Endothelial cell of umbilical vein (primary cell): ENCODE data around the gene SLC25A34. TPM values are rescaled to one million over a fixed set of nuclear protein-coding genes. Genes with fewer than 3 reads are reported as not detected.

Experiments
- BruUV-seq: library from RNA; stranded (reverse); fragments of 400-500 nt; replicated peaks from 2 replicates; lab custom pipeline; 2021; lab: Mats Ljungman, UMichigan
- CTCF ChIA-PET: fragments of 300-600, 350-600 bp; sonication (Branson Sonifier 250); formaldehyde crosslinking; loops from one replicate; lab custom pipeline; 2021; ENCODE audit warnings: antibody characterized with exemption, inconsistent platforms; lab: Charles Lee
- POLR2A ChIA-PET: fragments of 300-600, 350-600 bp; sonication (Branson Sonifier 250); formaldehyde crosslinking; loops from one replicate; lab custom pipeline; 2021; ENCODE audit warnings: antibody characterized with exemption, inconsistent platforms; lab: Charles Lee
- DNase-seq: peaks from one replicate; pipeline ENCODE4 v3.0.0-alpha.2; 2011; ENCODE audit warnings: low read depth, low spot score
- FAIRE-seq: peaks from 2 replicates; lab custom pipeline; 2011; peaks lifted over from hg19 to GRCh38; lab: Jason Lieb, UNC
- H2AFZ ChIP-seq: 2 replicates; pipeline ENCODE4 v1.6.0; 2012; ENCODE audit warnings: low read depth, low read length, control low read depth, inconsistent platforms
- H3K27ac ChIP-seq: 2 replicates; pipeline ENCODE4 v1.5.1; 2011; ENCODE audit warnings: low read depth, mild to moderate bottlenecking, control low read depth, low read length, moderate library complexity; ENCODE audit not compliant: insufficient read depth
- H3K27me3 ChIP-seq, 2 experiments: 2 replicates each; pipeline versions ENCODE4 v1.6.0 to v1.6.1; 2011; ENCODE audit warnings: low read length in 2 of 2, mixed read lengths in 1 of 2; ENCODE audit not compliant: control insufficient read depth in 2 of 2, insufficient read depth in 2 of 2
- H3K36me3 ChIP-seq, 2 experiments: 2 replicates in 1 of 2; 3 replicates in 1 of 2; pipeline ENCODE4 v1.5.1; 2011; ENCODE audit warnings: low read length in 2 of 2, mild to moderate bottlenecking in 1 of 2, moderate library complexity in 1 of 2; ENCODE audit not compliant: control insufficient read depth in 2 of 2, insufficient read depth in 2 of 2; ENCODE audit errors: extremely low read depth in 1 of 2
- H3K4me1 ChIP-seq: 3 replicates; pipeline ENCODE4 v1.5.1; 2011; ENCODE audit warnings: mild to moderate bottlenecking, low read length; ENCODE audit not compliant: control insufficient read depth, insufficient read depth; ENCODE audit errors: extremely low read depth
- H3K4me2 ChIP-seq: 2 replicates; pipeline ENCODE4 v1.6.1; 2011; ENCODE audit warnings: low read length, control low read depth, mixed read lengths; ENCODE audit not compliant: insufficient read depth
- H3K4me3 ChIP-seq, 3 experiments: fragments of 200-600 bp in 1 of 3; sonication (generic), shearing (Covaris generic) in 1 of 3; replicated peaks in 1 of 3; 2 replicates each; pipeline ENCODE4 v1.5.1; 2011 to 2016; ENCODE audit warnings: control low read depth in 3 of 3, low read length in 3 of 3, mild to moderate bottlenecking in 2 of 3, inconsistent platforms in 1 of 3, low read depth in 1 of 3, moderate library complexity in 1 of 3; ENCODE audit not compliant: insufficient read depth in 1 of 3
- H3K79me2 ChIP-seq: 2 replicates; pipeline ENCODE4 v1.6.0; 2012; ENCODE audit warnings: low read length, inconsistent platforms; ENCODE audit not compliant: control insufficient read depth, insufficient read depth
- H3K9ac ChIP-seq: replicated peaks from 2 replicates; pipeline ENCODE3; 2011; ENCODE audit warnings: low read length, control low read depth; ENCODE audit not compliant: insufficient read depth; ENCODE audit errors: extremely low read depth
- H3K9me1 ChIP-seq: replicated peaks from 3 replicates; pipeline ENCODE4 v1.6.0; 2011; ENCODE audit warnings: mild to moderate bottlenecking, low read length; ENCODE audit not compliant: control insufficient read depth, insufficient read depth; ENCODE audit errors: extremely low read depth
- H3K9me3 ChIP-seq: replicated peaks from 2 replicates; pipeline ENCODE4 v1.5.1; 2012; ENCODE audit warnings: low read length, inconsistent platforms; ENCODE audit not compliant: control insufficient read depth, insufficient read depth
- H4K20me1 ChIP-seq: replicated peaks from 2 replicates; pipeline ENCODE3; 2011; ENCODE audit warnings: mild to moderate bottlenecking, low read length; ENCODE audit not compliant: control insufficient read depth, insufficient read depth; ENCODE audit errors: extremely low read depth
- EZH2 ChIP-seq: IDR thresholded peaks from 2 replicates; pipeline ENCODE4 v1.6.1; 2012; ENCODE audit warnings: borderline replicate concordance, low read depth, mild to moderate bottlenecking, moderate library complexity, low read length, inconsistent platforms; ENCODE audit not compliant: severe bottlenecking
- FOS ChIP-seq: IDR thresholded peaks from 2 replicates; pipeline ENCODE4 v1.6.1; 2011; ENCODE audit warnings: mild to moderate bottlenecking, low read length, moderate library complexity, borderline replicate concordance; ENCODE audit not compliant: insufficient read depth
- MYC ChIP-seq: IDR thresholded peaks from one replicate; pipeline ENCODE4 v1.6.1; 2011; ENCODE audit warnings: mild to moderate bottlenecking, low read depth, low read length
- dilution Hi-C: fragments of 300-500 bp; cut with MboI; formaldehyde crosslinking; loops from one replicate; pipeline ENCODE4 v1.15.0; 2019; ENCODE audit warnings: low sequenced_read_pairs; ENCODE audit not compliant: extremely low pct_ligation_motif_present
- intact Hi-C: fragments of 100-400 bp; cut with micrococcal nuclease; formaldehyde crosslinking; loops from one replicate; pipeline ENCODE4 v1.10.0; 2022
- polyA plus RNA-seq, 4 experiments: library from polyadenylated mRNA; depleted of rRNA in 3 of 4; stranded (reverse) in 3 of 4; unstranded in 1 of 4; fragments of >200 nt; gene quantifications; 2 replicates each; pipeline versions ENCODE4 v1.2.1 to v1.2.3, GENCODE V29; 2011 to 2012; ENCODE audit warnings: missing spikeins in 1 of 4
- total RNA-seq: library from RNA; stranded (reverse); gene quantifications from 2 replicates; pipeline ENCODE4 v1.2.3, GENCODE V29; 2021
- TF ChIP-seq, protein P1 (sequence below), 2 donors: IDR thresholded peaks; 1 replicate in 1 of 2; 2 replicates in 1 of 2; pipeline ENCODE4 v1.5.1; 2011; ENCODE audit warnings: low read length in 2 of 2, mild to moderate bottlenecking in 2 of 2, moderate library complexity in 2 of 2, control low read depth in 1 of 2, inconsistent platforms in 1 of 2, low read depth in 1 of 2; ENCODE audit not compliant: insufficient read depth in 1 of 2; ENCODE audit errors: extremely low read depth in 1 of 2

Gene SLC25A34
- total and polyA plus RNA-seq, 2 donors (not counting 3 experiments of a cell fraction or from before 2014, with no cell fraction given) = 0.90 to 1.1 TPM

GRCh38 chr1:15740924-15741850, 5.1 kb downstream of the SLC25A34 start:
- no peaks in the 10 kb centered on the region for H3K27me3 ChIP-seq
- peak; percentile 79 for FAIRE-seq
- no peak overlapping the region for H3K4me2 ChIP-seq
- intact Hi-C loops (loop anchor here (1.0 to 10.0 kb wide), 2 partner anchors 146 to 416 kb away; no protein-coding TSS in a partner anchor), dilution Hi-C loops (no loop called here)
- H2AFZ ChIP-seq = no peak overlapping the region
- POLR2A ChIA-PET = interaction anchor here (1.0 kb wide), 1 partner anchor 17 kb away, joined by 3 read pairs; no protein-coding TSS in a partner anchor
- no TSS peak for BruUV-seq
- no peaks in the 10 kb centered on the region for H3K9me1 ChIP-seq
- H3K9me3 ChIP-seq = no peaks in the 10 kb centered on the region
- no peaks in the 10 kb centered on the region for H3K36me3 ChIP-seq
- H3K4me3 ChIP-seq = no peak overlapping the region
- CTCF ChIA-PET = interaction anchor here (0.6 to 4.2 kb wide), 13 partner anchors 9 to 171 kb away, joined by 3 to 31 read pairs (median 4); partner anchors contain the start of gene FBLIM1
- H3K4me1 ChIP-seq = no peaks in the 10 kb centered on the region
- peak; percentile 49 for DNase-seq
- no peaks in the 10 kb centered on the region for H3K79me2 ChIP-seq
- H3K9ac ChIP-seq = no peak overlapping the region
- TF ChIP-seq, protein P1, sequence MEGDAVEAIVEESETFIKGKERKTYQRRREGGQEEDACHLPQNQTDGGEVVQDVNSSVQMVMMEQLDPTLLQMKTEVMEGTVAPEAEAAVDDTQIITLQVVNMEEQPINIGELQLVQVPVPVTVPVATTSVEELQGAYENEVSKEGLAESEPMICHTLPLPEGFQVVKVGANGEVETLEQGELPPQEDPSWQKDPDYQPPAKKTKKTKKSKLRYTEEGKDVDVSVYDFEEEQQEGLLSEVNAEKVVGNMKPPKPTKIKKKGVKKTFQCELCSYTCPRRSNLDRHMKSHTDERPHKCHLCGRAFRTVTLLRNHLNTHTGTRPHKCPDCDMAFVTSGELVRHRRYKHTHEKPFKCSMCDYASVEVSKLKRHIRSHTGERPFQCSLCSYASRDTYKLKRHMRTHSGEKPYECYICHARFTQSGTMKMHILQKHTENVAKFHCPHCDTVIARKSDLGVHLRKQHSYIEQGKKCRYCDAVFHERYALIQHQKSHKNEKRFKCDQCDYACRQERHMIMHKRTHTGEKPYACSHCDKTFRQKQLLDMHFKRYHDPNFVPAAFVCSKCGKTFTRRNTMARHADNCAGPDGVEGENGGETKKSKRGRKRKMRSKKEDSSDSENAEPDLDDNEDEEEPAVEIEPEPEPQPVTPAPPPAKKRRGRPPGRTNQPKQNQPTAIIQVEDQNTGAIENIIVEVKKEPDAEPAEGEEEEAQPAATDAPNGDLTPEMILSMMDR (IDR thresholded peaks at IDR 0.05; ENCODE audit: extremely low read depth in 1 of 2, insufficient read depth in 1 of 2, low read depth in 1 of 2, low read length in 2 of 2) = peak; percentile 72 to 80
- TF ChIP-seq FOS (no peak), EZH2 (no peak), MYC (no peak)
- no peaks in the 10 kb centered on the region for H4K20me1 ChIP-seq
- H3K27ac ChIP-seq = no peak overlapping the region
